GM12878 (cell line): Measurements from ENCODE around the gene RAD52. TPM values are rescaled to one million over a fixed set of nuclear protein-coding genes. Genes with fewer than 3 reads are reported as not detected.
A peak's percentile ranks its signal among the peaks of the same experiment; 100 is the strongest.

Experiments
- ATAC-seq: fragments of 200-7000 bp; cut with Tn5 transposase; 3 replicates; pipeline ENCODE4 v1.9.1; 2020; ENCODE audit warnings: mild to moderate bottlenecking, moderate library complexity
- BruUV-seq: library from RNA; stranded (reverse); fragments of 400-500 nt; replicated peaks from 2 replicates; lab custom pipeline; 2021; lab: Mats Ljungman, UMichigan
- CTCF ChIA-PET: fragments of 300-600 bp; sonication (Branson Sonifier 250); formaldehyde crosslinking; extraction: SDS; loops from one replicate; lab custom pipeline; 2021; ENCODE audit warnings: inconsistent platforms; lab: Yijun Ruan, JAX
- POLR2A ChIA-PET: fragments of 350-600 bp; formaldehyde crosslinking; extraction: SDS; loops from one replicate; lab custom pipeline; 2021; ENCODE audit warnings: inconsistent platforms; lab: Charles Lee
- RAD21 ChIA-PET: fragments of 300-600 bp; sonication (Branson Sonifier 250); formaldehyde crosslinking; loops from one replicate; lab custom pipeline; 2023; ENCODE audit warnings: antibody characterized with exemption; ENCODE audit not compliant: unreplicated experiment; lab: Charles Lee
- SMC1A ChIA-PET: fragments of 300-600 bp; sonication (Branson Sonifier 250); formaldehyde crosslinking; loops from one replicate; lab custom pipeline; 2023; ENCODE audit not compliant: unreplicated experiment, uncharacterized antibody; lab: Charles Lee
- DNase-seq: peaks from one replicate; pipeline ENCODE4 v3.0.0-alpha.2; 2011; ENCODE audit warnings: low read depth, low spot score
- FAIRE-seq: peaks from 3 replicates; lab custom pipeline; 2011; peaks lifted over from hg19 to GRCh38; lab: Jason Lieb, UNC
- H2AFZ ChIP-seq: 2 replicates; pipeline ENCODE4 v1.6.0; 2011; ENCODE audit warnings: low read depth, low read length, control low read depth; ENCODE audit not compliant: control insufficient read depth
- H3K27ac ChIP-seq: 2 replicates; pipeline ENCODE4 v1.5.1; 2011; ENCODE audit warnings: control low read depth; ENCODE audit not compliant: control insufficient read depth, insufficient read depth
- H3K27me3 ChIP-seq, 2 experiments: replicated peaks in 1 of 2; 2 replicates each; pipeline versions ENCODE4 v1.6.0 to v1.6.1; 2011; ENCODE audit warnings: low read length in 1 of 2; ENCODE audit not compliant: control insufficient read depth in 2 of 2, insufficient read depth in 2 of 2
- H3K36me3 ChIP-seq, 2 experiments: 2 replicates each; pipeline ENCODE4 v1.5.1; 2011; ENCODE audit warnings: low read length in 1 of 2; ENCODE audit not compliant: control insufficient read depth in 2 of 2, insufficient read depth in 2 of 2
- H3K4me1 ChIP-seq: 2 replicates; pipeline ENCODE4 v1.6.1; 2011; ENCODE audit warnings: mild to moderate bottlenecking, low read length, moderate library complexity, mixed read lengths; ENCODE audit not compliant: control insufficient read depth, insufficient read depth
- H3K4me2 ChIP-seq: 2 replicates; pipeline ENCODE4 v1.6.0; 2011; ENCODE audit warnings: control low read depth; ENCODE audit not compliant: control insufficient read depth, insufficient read depth
- H3K4me3 ChIP-seq: fragments of 200-600 bp; sonication (generic); 2 replicates; pipeline ENCODE4 v1.5.1; 2016
- H3K79me2 ChIP-seq: 2 replicates; pipeline ENCODE4 v1.6.0; 2011; ENCODE audit warnings: low read length; ENCODE audit not compliant: control insufficient read depth, insufficient read depth
- H3K9ac ChIP-seq: 2 replicates; pipeline ENCODE4 v1.8.0; 2011; ENCODE audit warnings: low read length, control low read depth, mixed read lengths; ENCODE audit not compliant: control insufficient read depth, insufficient read depth
- H3K9me3 ChIP-seq: replicated peaks from 3 replicates; pipeline ENCODE4 v1.5.1; 2011; ENCODE audit warnings: mild to moderate bottlenecking, low read length; ENCODE audit not compliant: control insufficient read depth, insufficient read depth
- H4K20me1 ChIP-seq: 2 replicates; pipeline ENCODE4 v1.6.0; 2011; ENCODE audit not compliant: control insufficient read depth, insufficient read depth
- ESRRA ChIP-seq: IDR thresholded peaks from 2 replicates; pipeline ENCODE4 v1.6.1; 2012; ENCODE audit warnings: mild to moderate bottlenecking, low read length, improper control_type of control experiment
- KAT2A ChIP-seq: conservative IDR thresholded peaks from 2 replicates; pipeline ENCODE4 v1.6.1; 2011; ENCODE audit warnings: low read depth, low read length; ENCODE audit not compliant: control insufficient read depth
- MTA2 ChIP-seq: fragments of 450-650 bp; IDR thresholded peaks from 2 replicates; pipeline ENCODE4 v1.6.1; 2016; ENCODE audit warnings: low read depth, mild to moderate bottlenecking, moderate library complexity
- NFXL1 ChIP-seq: fragments of 450-650 bp; IDR thresholded peaks from 2 replicates; pipeline ENCODE4 v1.6.1; 2017; ENCODE audit warnings: antibody characterized with exemption, mild to moderate bottlenecking, borderline replicate concordance
- SREBF2 ChIP-seq: IDR thresholded peaks from 2 replicates; pipeline ENCODE4 v1.6.1; 2012; ENCODE audit warnings: mild to moderate bottlenecking, low read length
- WGBS: methylation state at CpG from one replicate; pipeline ENCODE4 v1.1.6; 2016; ENCODE audit warnings: low lambda C conversion rate; ENCODE audit not compliant: insufficient replicate concordance, insufficient coverage; ENCODE audit errors: missing lambda C conversion rate; 5-methylcytosine and 5-hydroxymethylcytosine counted together
- in situ Hi-C: fragments of 300-500 bp; cut with MboI; formaldehyde crosslinking; loops from 9 replicates; pipeline ENCODE4 v1.14.3; 2018; ENCODE audit warnings: mixed read lengths
- intact Hi-C: fragments of 100-400 bp; cut with micrococcal nuclease; formaldehyde crosslinking; loops from one replicate; pipeline ENCODE4 v1.14.2; 2022; ENCODE audit not compliant: unreplicated experiment
- polyA plus RNA-seq, 11 experiments: library from polyadenylated mRNA; depleted of rRNA in 4 of 11; unstranded in 6 of 11; stranded (reverse) in 5 of 11; fragments of >200 nt; fragmentation: Nextera tagmentation in 4 of 11; fragmentation: Illumina TruSeq in 1 of 11; extraction: Ambion mirVana in 4 of 11; extraction: Trizol in 1 of 11; gene quantifications; 1 replicate in 1 of 11; 2 replicates in 10 of 11; pipeline versions ENCODE4 v1.2.1 to v1.2.3, GENCODE V29; 2011 to 2016; ENCODE audit warnings: inconsistent platforms in 2 of 11, missing spikeins in 2 of 11, low read depth in 1 of 11
- total RNA-seq, 4 experiments: library from RNA; depleted of rRNA in 3 of 4; stranded (reverse); fragments of >200 nt in 3 of 4; fragmentation: Illumina TruSeq in 1 of 4; extraction: Trizol in 1 of 4; gene quantifications; 2 replicates each; pipeline versions ENCODE4 v1.2.1 to v1.2.3, GENCODE V29; 2013 to 2021
- TF ChIP-seq, protein P1 (sequence below): IDR thresholded peaks from 2 replicates; pipeline ENCODE4 v1.6.1; 2011; ENCODE audit warnings: borderline replicate concordance, low read depth, mild to moderate bottlenecking, moderate library complexity, low read length; ENCODE audit not compliant: insufficient read depth, poor library complexity, severe bottlenecking
- TF ChIP-seq, protein P2 (sequence below): fragments of 450-650 bp; formaldehyde crosslinking; IDR thresholded peaks from 2 replicates; pipeline ENCODE4 v1.4.0; 2020; ENCODE audit warnings: mild to moderate bottlenecking, moderate library complexity

The RAD52 gene
- total and polyA plus RNA-seq, 10 of the 15 experiments (the other 5 are each of a cell fraction or from before 2014, with no cell fraction given): 2.0 to 15.7 (median 8.9) TPM

DNA sequence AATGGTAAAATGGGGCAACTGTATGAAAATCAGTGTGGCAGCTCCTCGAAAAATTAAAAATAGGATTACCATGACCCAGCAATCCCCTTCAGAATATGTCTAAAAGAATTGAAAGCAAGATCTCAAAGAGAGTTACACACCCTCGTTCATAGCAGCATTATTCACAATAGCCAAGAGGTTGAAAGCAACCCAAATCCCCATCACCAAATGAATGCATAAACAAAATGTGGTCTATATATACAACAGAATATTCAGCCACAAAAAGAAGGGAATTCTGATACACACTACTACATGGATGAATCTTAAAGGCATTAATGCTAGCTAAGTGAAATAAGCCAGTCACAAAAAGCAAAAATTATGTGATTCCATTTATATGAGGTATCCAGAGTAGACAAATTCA, 27.2 kb downstream of the RAD52 start:
- POLR2A ChIA-PET: no interaction called here
- FAIRE-seq: no peak
- TSS peak; percentile 36 for BruUV-seq

DNA sequence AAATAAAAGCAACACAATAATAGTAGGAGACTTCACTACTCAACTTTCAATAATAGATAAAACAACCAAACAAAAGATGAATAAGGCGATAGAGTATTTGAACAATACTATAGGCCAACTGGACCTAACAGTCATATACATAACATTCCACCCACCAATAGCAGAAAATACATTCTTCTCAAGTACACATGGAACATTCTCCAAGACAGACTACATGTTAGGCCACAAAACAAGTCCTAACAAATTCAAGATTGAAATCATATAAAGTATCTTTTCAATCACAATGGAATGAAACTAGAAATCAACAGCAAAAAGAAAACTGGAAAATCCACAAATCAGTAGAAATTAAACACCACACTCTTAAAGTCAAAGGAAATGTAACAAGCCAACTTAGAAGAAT, 28.8 kb downstream of the RAD52 start:
- Histone ChIP-seq H3K79me2 (no peaks in the 10 kb centered on the region), H3K4me2 (no peak overlapping the region), H3K4me3 (no peak overlapping the region), H3K4me1 (no peaks in the 10 kb centered on the region), H2AFZ (no peak overlapping the region), H4K20me1 (no peaks in the 10 kb centered on the region), H3K36me3 (peaks cover 6 to 12% of the 10 kb centered on the region in 2 experiments; a peak in 3 of 4 replicates), H3K27me3 (no peaks in the 10 kb centered on the region), H3K9me3 (no peaks in the 10 kb centered on the region), H3K27ac (no peak overlapping the region), H3K9ac (no peak overlapping the region)
- ATAC-seq (no peak), DNase-seq (no peak), FAIRE-seq (no peak)
- in situ Hi-C loops: no loop called here
- 100% methylated on average over 1 of the region's 1 CpG for WGBS
- ChIA-PET SMC1A (no interaction called here), RAD21 (interaction anchor here (1.2 kb wide), 1 partner anchor 172 kb away, joined by 3 read pairs; no protein-coding TSS in a partner anchor), POLR2A (no interaction called here), CTCF (no interaction called here)
- TSS peak; percentile 10 for BruUV-seq
- TF ChIP-seq, protein P1, sequence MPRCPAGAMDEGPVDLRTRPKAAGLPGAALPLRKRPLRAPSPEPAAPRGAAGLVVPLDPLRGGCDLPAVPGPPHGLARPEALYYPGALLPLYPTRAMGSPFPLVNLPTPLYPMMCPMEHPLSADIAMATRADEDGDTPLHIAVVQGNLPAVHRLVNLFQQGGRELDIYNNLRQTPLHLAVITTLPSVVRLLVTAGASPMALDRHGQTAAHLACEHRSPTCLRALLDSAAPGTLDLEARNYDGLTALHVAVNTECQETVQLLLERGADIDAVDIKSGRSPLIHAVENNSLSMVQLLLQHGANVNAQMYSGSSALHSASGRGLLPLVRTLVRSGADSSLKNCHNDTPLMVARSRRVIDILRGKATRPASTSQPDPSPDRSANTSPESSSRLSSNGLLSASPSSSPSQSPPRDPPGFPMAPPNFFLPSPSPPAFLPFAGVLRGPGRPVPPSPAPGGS: no peak
- TF ChIP-seq SREBF2 (no peak), NFXL1 (no peak), KAT2A (no peak)
- TF ChIP-seq, protein P2, sequence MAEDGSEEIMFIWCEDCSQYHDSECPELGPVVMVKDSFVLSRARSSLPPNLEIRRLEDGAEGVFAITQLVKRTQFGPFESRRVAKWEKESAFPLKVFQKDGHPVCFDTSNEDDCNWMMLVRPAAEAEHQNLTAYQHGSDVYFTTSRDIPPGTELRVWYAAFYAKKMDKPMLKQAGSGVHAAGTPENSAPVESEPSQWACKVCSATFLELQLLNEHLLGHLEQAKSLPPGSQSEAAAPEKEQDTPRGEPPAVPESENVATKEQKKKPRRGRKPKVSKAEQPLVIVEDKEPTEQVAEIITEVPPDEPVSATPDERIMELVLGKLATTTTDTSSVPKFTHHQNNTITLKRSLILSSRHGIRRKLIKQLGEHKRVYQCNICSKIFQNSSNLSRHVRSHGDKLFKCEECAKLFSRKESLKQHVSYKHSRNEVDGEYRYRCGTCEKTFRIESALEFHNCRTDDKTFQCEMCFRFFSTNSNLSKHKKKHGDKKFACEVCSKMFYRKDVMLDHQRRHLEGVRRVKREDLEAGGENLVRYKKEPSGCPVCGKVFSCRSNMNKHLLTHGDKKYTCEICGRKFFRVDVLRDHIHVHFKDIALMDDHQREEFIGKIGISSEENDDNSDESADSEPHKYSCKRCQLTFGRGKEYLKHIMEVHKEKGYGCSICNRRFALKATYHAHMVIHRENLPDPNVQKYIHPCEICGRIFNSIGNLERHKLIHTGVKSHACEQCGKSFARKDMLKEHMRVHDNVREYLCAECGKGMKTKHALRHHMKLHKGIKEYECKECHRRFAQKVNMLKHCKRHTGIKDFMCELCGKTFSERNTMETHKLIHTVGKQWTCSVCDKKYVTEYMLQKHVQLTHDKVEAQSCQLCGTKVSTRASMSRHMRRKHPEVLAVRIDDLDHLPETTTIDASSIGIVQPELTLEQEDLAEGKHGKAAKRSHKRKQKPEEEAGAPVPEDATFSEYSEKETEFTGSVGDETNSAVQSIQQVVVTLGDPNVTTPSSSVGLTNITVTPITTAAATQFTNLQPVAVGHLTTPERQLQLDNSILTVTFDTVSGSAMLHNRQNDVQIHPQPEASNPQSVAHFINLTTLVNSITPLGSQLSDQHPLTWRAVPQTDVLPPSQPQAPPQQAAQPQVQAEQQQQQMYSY (CRISPR knock-in tag): no peak
- intact Hi-C loops: no loop called here

More for the DNA sequence above, 27.2 kb downstream of the RAD52 start:
- no peak overlapping the region for H3K4me2 ChIP-seq
- peaks cover 3 to 19% of the 10 kb centered on the region in 2 experiments for H3K36me3 ChIP-seq
- no peak overlapping the region for H3K9ac ChIP-seq
- no peak overlapping the region for H3K27ac ChIP-seq
- ChIA-PET RAD21 (no interaction called here), SMC1A (no interaction called here), CTCF (no interaction called here)
- no peaks in the 10 kb centered on the region for H3K4me1 ChIP-seq
- no peak for DNase-seq
- ATAC-seq: no peak
- in situ Hi-C loops (no loop called here), intact Hi-C loops (no loop called here)
- no peaks in the 10 kb centered on the region for H3K27me3 ChIP-seq
- no peaks in the 10 kb centered on the region for H3K79me2 ChIP-seq
- no peak overlapping the region for H3K4me3 ChIP-seq
- 50% methylated on average over 2 of the region's 2 CpGs for WGBS
- no peaks in the 10 kb centered on the region for H3K9me3 ChIP-seq
- H2AFZ ChIP-seq: no peak overlapping the region
- no peaks in the 10 kb centered on the region for H4K20me1 ChIP-seq
- TF ChIP-seq ESRRA: no peak
- no peak for TF ChIP-seq MTA2
